PFSK-1 (cell line): ENCODE measurements around the gene DAB2IP.

Source experiments
- FOXP2 ChIP-seq: optimal IDR thresholded peaks from 2 replicates; pipeline ENCODE3; 2011; ENCODE audit warnings: borderline replicate concordance, control low read depth, inconsistent platforms; ENCODE audit not compliant: insufficient read depth; ENCODE audit errors: extremely low read length, extremely low read depth
- POLR2AphosphoS5 ChIP-seq: IDR thresholded peaks from 2 replicates; pipeline ENCODE4 v1.6.1; 2012; ENCODE audit warnings: low read depth, mild to moderate bottlenecking, control low read depth, low read length, moderate library complexity
- REST ChIP-seq, 2 experiments: IDR thresholded peaks; 2 replicates each; pipeline versions ENCODE4 v1.6.1 to v1.8.0; 2011 to 2012; ENCODE audit warnings: low read depth in 2 of 2, low read length in 2 of 2, control low read depth in 1 of 2, inconsistent platforms in 1 of 2, mild to moderate bottlenecking in 1 of 2, moderate library complexity in 1 of 2; ENCODE audit not compliant: insufficient read depth in 1 of 2
- SIN3A ChIP-seq: IDR thresholded peaks from 2 replicates; pipeline ENCODE4 v1.6.1; 2012; ENCODE audit warnings: mild to moderate bottlenecking, low read length, moderate library complexity, borderline replicate concordance; ENCODE audit not compliant: insufficient read depth
- TAF1 ChIP-seq: IDR thresholded peaks from 2 replicates; pipeline ENCODE4 v1.6.1; 2012; ENCODE audit warnings: low read length, control low read depth, borderline replicate concordance; ENCODE audit not compliant: insufficient read depth

The DAB2IP gene

GRCh38 chr9:121704281-121704680 lies 52.8 kb downstream of the DAB2IP start:
- TF ChIP-seq TAF1: no peak
- no peak for TF ChIP-seq REST (IDR thresholded peaks at IDR 0.05; ENCODE audit: insufficient read depth in 1 of 2, low read depth in 2 of 2, low read length in 2 of 2)
- TF ChIP-seq SIN3A: no peak
- TF ChIP-seq FOXP2: no peak
- TF ChIP-seq POLR2AphosphoS5: no peak

GRCh38 chr9:121706149-121706750 lies 54.8 kb downstream of the DAB2IP start:
- no peak for TF ChIP-seq TAF1
- TF ChIP-seq SIN3A: no peak
- TF ChIP-seq POLR2AphosphoS5: no peak
- TF ChIP-seq REST (IDR thresholded peaks at IDR 0.05; ENCODE audit: insufficient read depth in 1 of 2, low read depth in 2 of 2, low read length in 2 of 2): no peak
- no peak for TF ChIP-seq FOXP2

- no peak for TF ChIP-seq POLR2AphosphoS5
- no peak for TF ChIP-seq SIN3A
- no peak for TF ChIP-seq TAF1
- no peak for TF ChIP-seq FOXP2
- TF ChIP-seq REST (IDR thresholded peaks at IDR 0.05; ENCODE audit: insufficient read depth in 1 of 2, low read depth in 2 of 2, low read length in 2 of 2): no peak
Observed at GRCh38 chr9:121707477-121708424, 56.3 kb downstream of the DAB2IP start.

GRCh38 chr9:121708768-121709488 lies 57.5 kb downstream of the DAB2IP start:
- TF ChIP-seq TAF1 (no peak), POLR2AphosphoS5 (no peak), REST (IDR thresholded peaks at IDR 0.05; ENCODE audit: insufficient read depth in 1 of 2, low read depth in 2 of 2, low read length in 2 of 2) (no peak), FOXP2 (no peak), SIN3A (no peak)
